ENCODE results near the gene LRRTM1.

The LRRTM1 gene

DNA sequence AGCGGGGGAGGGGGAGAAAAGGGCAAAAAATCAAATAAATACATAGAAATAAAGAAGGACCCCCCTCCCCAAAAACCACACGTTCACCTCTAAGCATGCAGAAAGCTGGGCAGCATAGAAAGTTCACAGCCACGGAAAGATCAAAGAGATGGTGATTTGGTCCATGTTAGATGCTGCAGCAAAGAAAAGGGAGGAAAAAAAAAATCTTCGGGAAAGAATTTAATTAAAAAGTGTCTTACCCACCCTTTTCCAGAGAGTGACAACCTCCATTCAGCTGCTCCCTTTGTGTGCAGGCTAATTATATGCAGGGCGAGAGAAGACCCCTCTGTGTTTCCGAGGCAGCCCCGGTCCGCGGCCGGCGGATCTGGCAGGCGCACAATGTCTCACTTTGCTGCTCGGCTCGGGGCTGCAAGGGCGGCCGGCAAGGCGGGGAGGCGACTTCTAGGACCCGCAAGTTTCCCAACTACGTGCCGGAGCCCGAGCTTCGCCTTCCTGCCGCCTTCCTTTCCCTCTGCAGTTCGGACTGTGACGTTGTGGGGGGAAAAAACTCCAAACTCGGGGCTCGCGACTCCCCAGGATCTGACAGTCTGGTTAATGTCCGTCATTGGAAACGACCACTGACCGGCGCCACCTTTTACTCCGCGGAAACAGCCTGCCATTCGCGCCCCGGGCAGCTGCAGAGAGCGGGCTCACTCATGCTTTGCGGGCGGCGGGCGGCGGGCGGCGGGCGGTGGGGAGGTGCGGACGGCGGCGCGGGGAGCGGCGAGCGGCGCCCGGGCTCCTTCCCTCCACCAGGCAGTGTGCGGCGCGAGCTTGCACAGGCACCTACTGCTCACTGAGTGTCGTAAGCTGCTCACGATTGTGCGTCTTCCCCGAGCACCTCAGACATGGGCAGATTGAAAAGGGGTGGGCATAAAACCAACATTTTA, at the start of gene LRRTM1:
Gene LRRTM1, minus strand, starts transcription at position 844 of the 929 bp plus-strand sequence. CDS start 933 bp downstream, outside the sequence.
- H3K4me3 ChIP-seq (ENCODE audit: low read depth, low read length) = peak within 1 kb of the TSS; percentile 53

GRCh38 chr2:80351231-80351630, 46.7 kb upstream of the LRRTM1 start:
- H3K4me3 ChIP-seq (ENCODE audit: low read depth, low read length) = no peak overlapping the region

DNA sequence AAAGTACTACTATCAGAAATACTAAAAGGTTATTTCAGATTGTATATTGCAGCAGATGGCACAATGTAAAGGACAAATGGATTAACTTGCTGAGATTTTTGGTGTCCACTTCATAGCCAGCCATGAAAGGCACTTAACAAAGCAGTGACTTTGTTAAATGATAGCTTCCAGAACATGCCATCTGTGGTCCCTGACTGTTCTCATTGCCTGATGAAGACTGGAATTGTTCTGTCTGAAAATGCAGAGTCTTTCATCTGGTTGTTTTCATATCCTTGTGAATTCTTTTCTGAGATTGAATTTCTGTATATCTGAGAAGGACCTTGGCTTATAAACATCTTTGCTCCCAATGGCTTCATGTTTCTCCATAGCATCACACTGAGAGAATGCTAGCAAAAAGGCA, 44.4 kb upstream of the LRRTM1 start:
- no peak overlapping the region for H3K4me3 ChIP-seq (ENCODE audit: low read depth, low read length)

DNA sequence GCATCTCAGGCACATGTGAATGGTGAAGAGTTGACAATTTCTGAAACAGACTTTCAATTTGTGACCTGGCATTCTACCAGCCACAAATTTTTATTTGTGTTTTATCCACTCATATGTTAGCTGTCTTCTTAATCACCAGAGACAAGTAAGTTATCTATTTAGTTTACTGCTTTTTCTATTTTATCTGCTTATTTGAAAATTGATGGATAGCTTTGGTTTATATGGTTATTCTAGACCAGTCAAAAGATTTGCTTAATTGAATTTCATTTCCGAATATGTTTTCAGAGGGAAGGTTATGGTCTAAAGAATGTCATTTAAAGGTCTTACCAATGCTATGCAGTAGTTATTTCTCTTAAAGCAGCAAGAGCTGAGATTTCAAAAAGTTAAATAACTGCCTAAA, 43.5 kb upstream of the LRRTM1 start:
- no peak overlapping the region for H3K4me3 ChIP-seq (ENCODE audit: low read depth, low read length)

DNA sequence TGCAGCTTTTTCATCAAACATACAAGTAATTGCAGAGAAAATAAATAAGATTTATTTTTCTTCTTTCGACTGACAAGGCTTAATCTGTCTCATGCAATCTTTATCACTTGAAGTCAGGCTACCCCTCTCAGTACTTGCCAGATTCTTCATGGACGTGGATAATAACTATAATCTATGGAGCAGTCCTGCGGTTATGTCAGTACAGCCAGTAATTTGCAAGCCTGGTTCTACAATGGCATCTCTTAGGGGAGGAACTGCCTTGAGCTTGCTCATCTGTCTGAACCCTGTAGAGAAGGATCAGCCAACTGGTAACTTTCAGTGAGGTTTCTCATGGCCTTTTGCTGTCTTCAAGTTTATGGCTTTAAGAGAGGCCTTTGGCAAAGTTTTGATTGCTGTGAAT, 35.5 kb upstream of the LRRTM1 start:
- no peak overlapping the region for H3K4me3 ChIP-seq (ENCODE audit: low read depth, low read length)

GRCh38 chr2:80338794-80339193, 34.2 kb upstream of the LRRTM1 start:
- no peak overlapping the region for H3K4me3 ChIP-seq (ENCODE audit: low read depth, low read length)

DNA sequence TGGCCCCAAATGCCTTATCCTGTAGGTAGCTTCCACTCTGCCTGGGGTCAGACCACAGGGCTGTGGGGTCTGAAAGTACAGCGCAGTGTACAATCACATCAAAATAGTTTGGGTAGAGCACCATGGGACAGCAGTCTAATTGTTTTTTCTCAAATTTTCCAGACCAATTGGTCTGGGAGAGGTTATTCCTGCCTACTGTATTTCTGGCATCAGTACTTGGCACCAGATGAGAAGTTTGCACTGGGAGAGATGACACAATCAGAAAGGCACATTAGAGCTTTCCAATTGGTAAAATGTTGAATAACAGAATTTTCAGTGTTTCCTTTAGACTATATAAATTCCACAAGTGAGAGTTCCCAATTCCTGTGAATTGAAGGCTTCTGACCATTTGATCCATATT, 30.9 kb upstream of the LRRTM1 start:
- no peak overlapping the region for H3K4me3 ChIP-seq (ENCODE audit: low read depth, low read length)

- H3K4me3 ChIP-seq (ENCODE audit: low read depth, low read length) = no peak overlapping the region
These were observed 29.3 kb upstream of the LRRTM1 start for GRCh38 chr2:80333886-80334285.

GRCh38 chr2:80330527-80331450, 26.2 kb upstream of the LRRTM1 start:
- H3K4me3 ChIP-seq (ENCODE audit: low read depth, low read length) = no peak overlapping the region

DNA sequence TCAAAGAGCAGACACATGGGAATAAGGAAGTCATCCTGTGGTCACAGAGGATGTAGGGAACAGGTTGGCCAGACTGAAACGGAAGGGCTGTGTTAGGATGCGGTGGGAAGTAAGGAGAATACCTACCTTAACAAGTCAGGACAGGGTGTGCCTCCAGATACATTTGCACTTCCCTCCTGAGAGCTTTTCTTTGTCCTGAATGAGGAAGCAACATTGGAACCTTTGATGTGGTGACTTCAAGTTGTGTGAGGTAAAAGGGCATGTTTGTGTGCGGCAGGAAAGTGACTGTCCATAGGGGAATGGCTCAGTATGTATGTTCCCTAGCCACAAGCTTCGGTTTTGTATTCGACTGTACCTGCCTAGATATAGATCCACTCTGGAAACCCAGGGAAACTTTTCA, 24.9 kb upstream of the LRRTM1 start:
- no peak overlapping the region for H3K4me3 ChIP-seq (ENCODE audit: low read depth, low read length)

DNA sequence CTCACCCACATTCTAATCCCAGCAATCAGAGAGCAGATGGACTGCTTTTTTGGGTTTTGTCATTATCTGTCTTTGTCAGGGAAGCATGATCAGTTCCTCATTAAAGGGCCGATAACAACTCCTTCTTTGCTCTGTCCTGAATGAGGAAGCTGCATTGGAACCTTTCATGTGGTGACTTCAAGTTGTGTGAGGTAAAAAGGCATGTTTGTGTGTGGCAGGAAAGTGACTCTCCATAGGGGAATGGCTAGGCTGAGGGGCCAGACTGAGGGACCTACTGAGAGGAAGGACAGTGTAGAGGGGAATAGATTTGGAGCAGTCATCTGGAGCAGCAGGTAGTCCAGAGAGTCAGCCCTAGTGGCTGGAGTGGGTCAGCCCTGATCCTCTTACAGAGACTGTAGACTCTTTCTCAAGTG, 23.6 kb upstream of the LRRTM1 start:
- H3K4me3 ChIP-seq (ENCODE audit: low read depth, low read length) = no peak overlapping the region

DNA sequence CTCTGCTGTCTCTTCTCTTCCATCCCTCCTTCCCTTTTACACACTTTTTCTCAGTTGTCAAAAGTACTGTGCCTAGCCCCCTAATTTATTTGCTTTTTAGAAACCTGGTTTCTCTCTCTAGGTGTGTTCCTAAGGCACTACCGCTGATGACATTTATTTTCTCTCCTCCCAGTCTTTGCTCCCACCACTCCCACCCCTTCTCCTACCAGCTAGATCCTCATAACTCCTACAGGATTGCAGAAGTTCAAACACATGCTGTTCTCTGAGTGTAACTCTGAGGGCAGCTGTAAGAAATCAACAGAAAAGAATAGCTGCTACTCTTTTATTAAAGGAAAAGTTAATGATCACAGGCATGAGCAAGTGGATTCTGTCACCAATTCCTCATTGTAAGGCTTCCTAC, 22.3 kb upstream of the LRRTM1 start:
- no peak overlapping the region for H3K4me3 ChIP-seq (ENCODE audit: low read depth, low read length)

DNA sequence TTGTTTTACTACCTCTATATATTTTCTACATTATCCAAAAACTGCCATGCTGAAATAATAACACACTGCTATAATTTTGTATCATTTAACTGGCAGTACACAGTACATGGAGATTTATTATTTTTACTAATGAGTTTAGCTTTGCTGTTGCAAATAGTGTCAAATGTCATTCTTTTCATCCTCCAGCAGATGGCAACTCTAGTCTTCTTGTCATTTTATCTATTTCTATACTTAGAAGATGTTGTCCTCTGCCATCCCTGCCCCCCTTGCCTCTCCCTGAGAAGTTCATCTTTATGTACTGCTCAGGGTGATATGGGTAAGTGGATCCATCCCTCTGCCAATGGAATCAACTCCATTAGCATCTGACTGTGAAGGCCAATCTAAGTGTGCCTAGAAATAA, 21.7 kb upstream of the LRRTM1 start:
- H3K4me3 ChIP-seq (ENCODE audit: low read depth, low read length) = no peak overlapping the region

GRCh38 chr2:80324525-80324924, 20.0 kb upstream of the LRRTM1 start:
- no peak overlapping the region for H3K4me3 ChIP-seq (ENCODE audit: low read depth, low read length)

GRCh38 chr2:80323610-80324009, 19.1 kb upstream of the LRRTM1 start:
- no peak overlapping the region for H3K4me3 ChIP-seq (ENCODE audit: low read depth, low read length)

DNA sequence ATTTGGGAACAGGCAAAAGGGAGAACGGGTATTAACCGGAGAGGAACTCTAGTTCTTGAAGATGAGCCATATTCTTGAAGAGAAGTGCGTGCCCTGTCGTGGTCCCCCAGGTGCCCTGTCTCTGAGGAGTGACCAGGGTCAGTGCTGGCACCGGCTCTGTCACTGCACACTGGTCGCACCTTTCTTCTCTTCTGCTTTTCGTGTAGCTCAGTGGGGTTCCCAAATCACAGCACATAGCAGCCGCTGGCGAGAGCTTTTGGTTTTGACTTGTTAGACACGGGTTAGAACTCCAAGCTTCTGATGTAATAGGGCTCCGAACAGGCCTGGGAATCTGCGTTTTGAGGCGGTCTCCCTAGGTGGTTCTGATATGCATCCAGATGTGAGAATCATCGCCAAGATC, 18.4 kb upstream of the LRRTM1 start:
- no peak overlapping the region for H3K4me3 ChIP-seq (ENCODE audit: low read depth, low read length)

- no peak overlapping the region for H3K4me3 ChIP-seq (ENCODE audit: low read depth, low read length)
These were observed 17.9 kb upstream of the LRRTM1 start for GRCh38 chr2:80322311-80322920.

GRCh38 chr2:80312282-80312839, 7.8 kb upstream of the LRRTM1 start:
- H3K4me3 ChIP-seq (ENCODE audit: low read depth, low read length) = no peak overlapping the region

- H3K4me3 ChIP-seq (ENCODE audit: low read depth, low read length) = no peak overlapping the region
These were observed 6.8 kb upstream of the LRRTM1 start for GRCh38 chr2:80311304-80311703.

DNA sequence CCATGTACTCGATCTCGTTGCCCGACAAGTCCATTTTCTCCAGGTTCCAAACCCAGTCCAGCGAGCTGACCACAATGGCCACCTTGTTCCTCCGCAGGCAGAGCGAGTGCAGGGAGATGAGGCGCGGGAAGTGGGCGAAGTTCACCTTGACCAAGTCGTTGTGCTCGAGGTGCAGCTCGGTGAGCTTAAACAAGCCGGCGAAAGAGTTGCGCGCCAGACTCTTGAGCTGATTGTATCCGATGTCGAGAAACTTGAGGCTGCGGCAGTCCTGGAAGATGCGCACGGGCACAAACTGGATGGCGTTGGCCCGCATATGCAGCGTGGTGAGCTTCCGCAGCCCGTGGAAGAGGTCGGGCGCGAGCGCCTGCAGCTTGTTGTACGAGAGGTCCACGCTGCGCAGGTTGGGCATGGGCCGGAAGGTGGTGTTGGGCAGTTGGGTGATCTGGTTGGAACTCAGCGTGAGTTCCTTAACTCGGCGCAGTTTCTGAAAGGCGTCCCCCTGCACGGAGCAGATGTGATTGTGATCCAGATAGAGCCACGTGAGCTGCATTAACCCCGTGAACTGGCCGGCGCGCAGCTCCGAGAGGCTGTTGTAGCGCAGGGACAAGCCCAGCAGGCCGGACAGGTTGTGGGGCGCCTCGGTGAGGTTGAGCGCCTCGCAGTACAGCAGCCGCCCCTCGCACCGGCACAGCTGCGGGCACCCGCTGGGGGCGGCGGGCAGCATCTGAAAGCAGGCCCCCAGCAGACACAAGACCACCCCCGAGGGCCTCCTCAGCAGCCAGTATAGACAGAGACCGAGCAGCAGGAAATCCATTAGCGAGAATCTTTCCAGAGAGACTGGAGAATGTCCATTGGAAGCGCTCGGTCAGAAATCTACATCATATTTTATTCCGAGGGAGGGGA, 1.3 kb downstream of the LRRTM1 start:
- peak overlapping the region; percentile 39 for H3K4me3 ChIP-seq (ENCODE audit: low read depth, low read length)

Measured in iPS-11a (cell line).